GM12891 (cell line): ENCODE measurements around the gene LCN15.

Experiments used
- PAX5 ChIP-seq: IDR thresholded peaks from 2 replicates; pipeline ENCODE4 v1.6.1; 2011; ENCODE audit warnings: low read length, moderate library complexity, mild to moderate bottlenecking; ENCODE audit not compliant: insufficient read depth, severe bottlenecking
- POLR2A ChIP-seq: IDR thresholded peaks from 2 replicates; pipeline ENCODE4 v1.6.1; 2011; ENCODE audit warnings: low read depth, low read length, control low read depth
- POLR2AphosphoS5 ChIP-seq: IDR thresholded peaks from 2 replicates; pipeline ENCODE4 v1.6.1; 2011; ENCODE audit warnings: low read depth, low read length, control low read depth
- POU2F2 ChIP-seq: IDR thresholded peaks from 2 replicates; pipeline ENCODE4 v1.6.1; 2011; ENCODE audit warnings: low read depth, mild to moderate bottlenecking, control low read depth, low read length, moderate library complexity
- TAF1 ChIP-seq: IDR thresholded peaks from 2 replicates; pipeline ENCODE4 v1.6.1; 2011; ENCODE audit warnings: low read depth, low read length, control low read depth

DNA sequence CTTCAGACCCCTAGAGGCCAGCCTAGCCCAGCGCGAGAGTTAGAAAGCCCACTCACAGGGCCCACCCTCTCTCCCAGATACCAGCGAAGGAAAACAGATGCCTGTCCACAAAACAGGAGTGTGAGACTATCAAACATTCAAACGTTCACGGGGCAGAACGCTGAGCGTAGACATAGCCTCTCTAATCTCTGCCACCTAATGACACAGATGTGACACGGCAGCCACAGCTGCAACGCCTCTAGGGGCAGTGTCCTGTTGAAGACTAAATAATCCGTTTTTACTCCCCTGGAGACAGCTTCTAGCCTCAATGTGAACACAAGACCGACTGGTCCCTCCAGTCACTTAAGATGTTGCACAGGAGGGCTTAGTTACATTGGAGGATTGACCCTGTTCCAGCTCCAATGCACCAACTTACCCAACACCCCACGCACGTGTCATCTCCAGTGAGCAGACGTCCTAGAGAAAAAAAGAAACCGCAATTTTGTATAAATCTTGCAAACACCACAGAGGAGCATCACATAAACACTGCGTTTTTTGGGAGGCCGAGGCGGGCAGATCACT, 37.6 kb downstream of the LCN15 start:
- TF ChIP-seq POLR2A (no peak), PAX5 (no peak), POU2F2 (no peak), POLR2AphosphoS5 (no peak; the same call in 1 of the 2 replicates), TAF1 (no peak)
